ENCODE measurements around the gene OR4N2. TPM values are rescaled to one million over a fixed set of nuclear protein-coding genes. Genes with fewer than 3 reads are reported as not detected.
"Not testable (repeated sequence)": the region's sequence is repeated elsewhere in the genome, so short reads cannot be mapped to it uniquely, and the experiment has no call there.

The OR4N2 gene
- total and polyA plus RNA-seq, 9 donors: not detected

DNA sequence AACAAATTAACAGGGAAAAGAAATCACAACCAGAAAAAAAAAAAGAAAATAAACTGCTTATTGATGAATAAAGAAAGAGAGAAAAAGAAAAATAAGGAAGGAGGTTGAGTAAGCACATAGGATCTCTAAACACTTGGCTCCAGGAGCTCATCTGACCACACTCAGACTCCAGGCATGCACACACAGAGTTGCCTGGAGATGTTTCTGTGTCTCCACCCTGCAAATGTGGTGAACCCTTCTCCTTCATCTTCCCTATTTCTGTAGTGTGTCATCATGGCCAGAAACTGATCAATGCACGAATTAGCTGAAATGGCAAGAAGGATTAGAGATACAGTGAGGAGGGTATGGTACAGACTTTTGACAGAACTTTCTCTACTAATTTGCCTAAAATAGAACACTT, 20.2 kb downstream of the OR4N2 start:
- Histone ChIP-seq H3K27ac (no peak overlapping the region), H3K4me1 (ENCODE audit: insufficient read depth) (no peaks in the 10 kb centered on the region), H3K36me3 (no peaks in the 10 kb centered on the region), H3K9me3 (no peaks in the 10 kb centered on the region), H3K27me3 (no peaks in the 10 kb centered on the region), H3K4me3 (no peak overlapping the region)
- intact Hi-C loops (cut with DNase I): no loop called here
- 13 to 20% (median 14%) methylated on average over 1 of the region's 1 CpG for WGBS, 3 donors
- DNase-seq: no peak
- TF ChIP-seq, protein P1, sequence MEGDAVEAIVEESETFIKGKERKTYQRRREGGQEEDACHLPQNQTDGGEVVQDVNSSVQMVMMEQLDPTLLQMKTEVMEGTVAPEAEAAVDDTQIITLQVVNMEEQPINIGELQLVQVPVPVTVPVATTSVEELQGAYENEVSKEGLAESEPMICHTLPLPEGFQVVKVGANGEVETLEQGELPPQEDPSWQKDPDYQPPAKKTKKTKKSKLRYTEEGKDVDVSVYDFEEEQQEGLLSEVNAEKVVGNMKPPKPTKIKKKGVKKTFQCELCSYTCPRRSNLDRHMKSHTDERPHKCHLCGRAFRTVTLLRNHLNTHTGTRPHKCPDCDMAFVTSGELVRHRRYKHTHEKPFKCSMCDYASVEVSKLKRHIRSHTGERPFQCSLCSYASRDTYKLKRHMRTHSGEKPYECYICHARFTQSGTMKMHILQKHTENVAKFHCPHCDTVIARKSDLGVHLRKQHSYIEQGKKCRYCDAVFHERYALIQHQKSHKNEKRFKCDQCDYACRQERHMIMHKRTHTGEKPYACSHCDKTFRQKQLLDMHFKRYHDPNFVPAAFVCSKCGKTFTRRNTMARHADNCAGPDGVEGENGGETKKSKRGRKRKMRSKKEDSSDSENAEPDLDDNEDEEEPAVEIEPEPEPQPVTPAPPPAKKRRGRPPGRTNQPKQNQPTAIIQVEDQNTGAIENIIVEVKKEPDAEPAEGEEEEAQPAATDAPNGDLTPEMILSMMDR (IDR thresholded peaks at IDR 0.05): no peak
- TF ChIP-seq EP300 (IDR thresholded peaks at IDR 0.05) (no peak), POLR2A (IDR thresholded peaks at IDR 0.05) (no peak)

DNA sequence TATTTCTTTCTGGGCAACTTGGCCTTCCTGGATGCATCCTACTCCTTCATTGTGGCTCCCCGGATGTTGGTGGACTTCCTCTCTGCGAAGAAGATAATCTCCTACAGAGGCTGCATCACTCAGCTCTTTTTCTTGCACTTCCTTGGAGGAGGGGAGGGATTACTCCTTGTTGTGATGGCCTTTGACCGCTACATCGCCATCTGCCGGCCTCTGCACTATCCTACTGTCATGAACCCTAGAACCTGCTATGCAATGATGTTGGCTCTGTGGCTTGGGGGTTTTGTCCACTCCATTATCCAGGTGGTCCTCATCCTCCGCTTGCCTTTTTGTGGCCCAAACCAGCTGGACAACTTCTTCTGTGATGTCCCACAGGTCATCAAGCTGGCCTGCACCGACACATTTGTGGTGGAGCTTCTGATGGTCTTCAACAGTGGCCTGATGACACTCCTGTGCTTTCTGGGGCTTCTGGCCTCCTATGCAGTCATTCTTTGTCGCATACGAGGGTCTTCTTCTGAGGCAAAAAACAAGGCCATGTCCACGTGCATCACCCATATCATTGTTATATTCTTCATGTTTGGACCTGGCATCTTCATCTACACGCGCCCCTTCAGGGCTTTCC, 24.2 kb downstream of the OR4N2 start:
- H3K27ac ChIP-seq; H3K4me1 ChIP-seq (ENCODE audit: insufficient read depth); H3K36me3 ChIP-seq; intact Hi-C loops (cut with DNase I); DNase-seq; H3K27me3 ChIP-seq; H3K9me3 ChIP-seq; H3K4me3 ChIP-seq: not testable (repeated sequence)
- 55 to 64% (median 58%) methylated on average over 12 of the region's 12 CpGs for WGBS, 3 donors

DNA sequence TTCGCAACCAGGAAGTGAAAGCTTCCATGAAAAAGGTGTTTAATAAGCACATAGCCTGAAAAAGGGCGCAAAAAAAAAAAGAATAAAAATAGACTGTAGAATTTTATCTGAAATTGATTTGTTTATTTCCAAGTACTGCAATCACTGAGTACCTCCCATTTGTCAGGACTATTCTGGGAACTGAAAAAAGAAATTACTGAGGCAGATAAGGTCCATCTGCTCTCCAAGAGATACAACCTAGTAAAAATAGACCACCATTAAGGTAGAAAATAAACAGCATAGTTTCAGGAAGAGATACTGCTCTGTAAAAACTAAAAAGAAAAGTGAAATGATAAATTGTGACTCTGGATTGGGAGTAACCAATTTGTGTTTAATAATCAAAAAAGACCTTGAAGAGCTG, 24.7 kb downstream of the OR4N2 start:
- no peak overlapping the region for H3K4me3 ChIP-seq

DNA sequence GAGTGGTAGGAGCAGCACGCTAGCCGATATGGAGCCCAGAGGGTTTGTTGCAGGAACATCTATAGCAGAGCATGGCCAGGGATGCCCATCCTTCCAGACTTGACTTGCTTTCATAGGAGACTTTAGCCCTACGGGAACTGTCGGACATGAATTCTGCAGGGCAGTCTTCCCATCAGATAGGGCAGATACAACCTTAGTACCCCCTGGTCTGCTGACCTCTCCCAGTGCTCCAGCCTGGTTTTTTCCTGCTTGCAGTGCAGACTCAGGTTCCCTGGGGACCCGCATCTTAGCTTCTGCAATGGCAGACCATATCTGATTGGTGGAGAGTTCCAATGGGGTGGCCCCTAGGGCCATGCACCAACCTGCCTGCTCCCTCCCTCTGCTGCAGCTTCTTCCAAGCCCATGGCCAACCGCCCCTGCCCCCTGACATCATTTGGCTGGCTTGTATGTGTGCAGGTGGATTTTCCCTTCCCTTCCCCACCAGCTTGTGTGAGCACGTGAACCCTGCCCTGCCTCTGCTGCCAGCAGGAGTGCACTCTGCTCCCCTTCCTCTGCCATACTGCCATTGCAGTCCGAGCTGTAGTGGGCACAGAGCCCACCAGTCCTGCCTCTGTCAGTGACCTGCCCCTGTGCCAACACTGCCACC, 30.8 kb downstream of the OR4N2 start:
- H3K27me3 ChIP-seq; H3K9me3 ChIP-seq; intact Hi-C loops (cut with DNase I); H3K4me3 ChIP-seq; H3K27ac ChIP-seq; H3K4me1 ChIP-seq (ENCODE audit: insufficient read depth); H3K36me3 ChIP-seq; DNase-seq: not testable (repeated sequence)
- 63 to 80% (median 76%) methylated on average over 8 of the region's 8 CpGs for WGBS, 3 donors

More for the DNA sequence above, 24.7 kb downstream of the OR4N2 start:
- no peaks in the 10 kb centered on the region for H3K4me1 ChIP-seq (ENCODE audit: insufficient read depth)
- H3K9me3 ChIP-seq: no peaks in the 10 kb centered on the region
- no peaks in the 10 kb centered on the region for H3K27me3 ChIP-seq
- intact Hi-C loops (cut with DNase I): no loop called here
- DNase-seq: no peak
- TF ChIP-seq EP300 (IDR thresholded peaks at IDR 0.05): no peak
- no peak for TF ChIP-seq POLR2A (IDR thresholded peaks at IDR 0.05)
- TF ChIP-seq, protein P1 (IDR thresholded peaks at IDR 0.05): no peak
- H3K27ac ChIP-seq: no peak overlapping the region
- H3K36me3 ChIP-seq: no peaks in the 10 kb centered on the region
- WGBS, 3 donors: 67 to 83% (median 71%) methylated on average over 2 of the region's 2 CpGs

DNA sequence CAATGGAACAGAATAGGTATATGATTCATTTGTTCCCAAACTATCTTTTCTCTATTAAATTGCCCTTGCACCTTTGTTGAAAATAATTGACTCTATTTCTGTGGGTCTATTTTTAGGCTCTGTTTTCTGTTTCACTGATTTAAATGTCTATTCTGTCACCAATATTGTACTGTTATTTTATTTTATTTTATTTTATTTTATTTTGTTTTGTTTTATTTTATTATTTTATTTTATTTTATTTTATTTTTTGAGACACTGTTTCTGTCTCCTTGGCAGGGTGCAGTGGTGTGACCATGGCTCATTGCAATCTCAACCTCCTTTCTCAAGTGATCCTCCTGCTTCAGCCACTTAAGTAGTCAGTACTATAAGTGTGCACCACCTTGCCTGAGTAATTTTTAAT, 34.9 kb downstream of the OR4N2 start:
- Histone ChIP-seq H3K27ac (no peak overlapping the region), H3K4me3 (no peak overlapping the region), H3K27me3 (no peaks in the 10 kb centered on the region), H3K4me1 (ENCODE audit: insufficient read depth) (no peaks in the 10 kb centered on the region), H3K36me3 (no peaks in the 10 kb centered on the region), H3K9me3 (no peaks in the 10 kb centered on the region)
- TF ChIP-seq EP300 (IDR thresholded peaks at IDR 0.05) (no peak), POLR2A (IDR thresholded peaks at IDR 0.05) (no peak)
- TF ChIP-seq, protein P1 (IDR thresholded peaks at IDR 0.05): no peak
- intact Hi-C loops (cut with DNase I): no loop called here
- DNase-seq: no peak

Measured in ovary (tissue), 9 donors.